Measurements from ENCODE around the gene OSM. TPM values are rescaled to one million over a fixed set of nuclear protein-coding genes. Genes with fewer than 3 reads are reported as not detected.
A peak's percentile ranks its signal among the peaks of the same experiment; 100 is the strongest.

OSM gene
- total RNA-seq, 1 experiment from 2014 or later, result not detected

DNA sequence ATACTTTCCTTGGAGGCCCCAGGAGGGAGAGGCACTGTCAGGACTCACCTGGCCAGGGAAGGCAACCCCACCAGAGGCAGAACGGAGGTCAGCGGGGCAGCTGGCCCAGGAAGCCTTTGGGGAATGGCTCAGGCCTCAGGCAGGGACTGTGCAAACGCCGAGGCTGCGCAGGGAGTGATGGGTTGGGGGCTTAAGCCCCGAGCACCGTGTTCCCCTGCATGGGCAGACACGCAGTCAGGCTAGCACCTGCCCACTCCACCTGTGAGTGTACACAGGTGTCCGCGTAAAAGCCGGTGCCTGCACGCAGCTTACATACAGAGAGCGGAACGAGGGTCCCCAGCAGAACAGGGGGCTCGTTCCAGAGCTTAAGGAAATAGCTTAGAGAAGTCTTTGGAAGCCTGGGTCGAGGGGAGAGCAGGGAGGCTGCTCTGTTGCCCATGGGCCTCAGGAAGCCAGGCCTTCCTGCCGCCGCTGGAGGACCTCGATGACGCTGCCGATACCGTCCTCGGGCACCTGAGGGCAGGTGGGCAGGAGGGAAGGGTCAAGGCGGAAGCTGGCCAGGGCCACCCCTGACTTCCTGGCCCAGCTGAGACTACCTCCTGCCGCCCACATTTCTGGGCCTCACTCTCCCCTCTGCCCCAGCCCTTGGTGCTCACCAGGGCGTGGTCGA, 18.7 kb upstream of the OSM start:
- no peak for DNase-seq (ENCODE audit: low read depth)

DNA sequence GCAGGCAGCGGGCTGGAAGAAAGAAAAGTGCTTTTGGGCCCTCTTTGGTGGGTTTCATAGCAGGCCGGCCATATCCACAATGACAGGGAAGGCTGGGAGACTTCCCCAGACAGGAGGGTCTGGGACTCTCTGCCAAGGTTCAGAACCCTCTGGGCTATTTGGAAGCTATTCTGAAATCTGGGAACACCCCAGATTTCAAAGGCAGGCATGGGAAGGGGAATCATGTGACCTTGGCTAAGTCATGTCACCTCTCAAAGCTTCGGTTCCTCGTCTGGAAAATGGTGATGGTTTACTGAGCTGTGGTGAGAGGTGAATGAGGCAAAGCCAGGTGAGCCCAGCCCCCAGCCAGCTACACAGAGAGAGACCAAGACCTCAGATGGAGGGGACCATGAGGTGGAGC, 18.0 kb upstream of the OSM start:
- no peak for DNase-seq (ENCODE audit: low read depth)

DNA sequence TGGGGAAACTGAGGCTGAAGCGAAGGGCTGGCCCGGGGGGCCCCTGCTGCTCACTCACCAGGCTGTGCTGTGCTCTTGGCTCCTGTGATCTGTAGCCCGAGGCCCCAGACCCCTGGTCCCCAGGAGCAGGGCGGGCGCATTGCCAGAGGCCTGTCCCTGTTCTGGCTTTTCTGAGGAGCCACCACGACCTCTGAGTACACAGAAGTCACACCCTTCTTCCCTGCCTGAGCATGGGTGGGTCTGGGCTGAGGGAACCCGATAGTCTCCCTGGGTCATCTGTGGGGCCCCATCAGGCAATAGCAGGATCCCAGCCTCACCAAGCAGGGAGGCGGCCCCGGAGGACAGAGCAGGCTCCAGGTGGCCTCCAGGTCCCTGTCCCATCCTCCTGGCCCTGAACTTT, 17.5 kb upstream of the OSM start:
- DNase-seq (ENCODE audit: low read depth), result no peak

DNA sequence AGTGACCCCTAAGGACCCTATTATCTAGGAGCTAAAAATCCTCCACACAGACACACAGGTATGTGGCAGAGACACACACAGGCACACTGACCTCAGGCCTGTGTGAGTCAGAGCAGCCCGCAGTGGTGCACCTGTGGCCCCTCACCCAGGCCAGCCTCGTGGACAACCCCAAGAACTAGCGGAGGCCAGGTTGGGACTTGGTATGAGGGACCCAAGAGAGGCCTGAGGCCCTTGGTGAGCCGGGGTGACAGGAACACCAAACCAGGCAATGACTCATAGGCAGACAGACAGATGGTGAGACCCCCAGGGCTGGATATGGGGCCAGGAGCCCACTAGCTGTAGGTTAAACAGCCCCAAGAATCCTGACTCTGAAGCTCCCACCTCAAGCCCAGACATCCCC, 16.7 kb upstream of the OSM start:
- DNase-seq (ENCODE audit: low read depth), result no peak

DNA sequence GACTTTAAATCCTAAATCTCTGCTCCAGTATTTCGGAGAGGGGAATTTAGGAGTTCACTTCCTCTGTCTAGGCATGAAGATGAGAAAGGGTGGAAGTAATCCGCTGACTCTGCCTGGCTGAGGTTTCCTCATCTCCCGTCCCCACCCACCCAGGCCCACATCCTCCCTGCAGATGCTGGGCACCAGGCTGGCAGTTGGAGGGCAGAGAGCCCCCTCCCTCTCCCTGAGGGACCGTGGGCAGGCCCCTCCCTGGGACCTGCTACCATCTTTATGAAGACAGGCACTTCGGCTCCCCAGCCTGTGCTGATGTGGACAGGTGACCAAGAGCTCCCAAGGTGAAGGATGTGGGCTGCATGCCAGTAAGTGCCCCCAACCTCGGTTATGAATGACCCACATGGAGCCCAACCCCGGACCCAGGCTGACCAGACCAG, 16.0 kb upstream of the OSM start:
- DNase-seq (ENCODE audit: low read depth), result no peak

DNA sequence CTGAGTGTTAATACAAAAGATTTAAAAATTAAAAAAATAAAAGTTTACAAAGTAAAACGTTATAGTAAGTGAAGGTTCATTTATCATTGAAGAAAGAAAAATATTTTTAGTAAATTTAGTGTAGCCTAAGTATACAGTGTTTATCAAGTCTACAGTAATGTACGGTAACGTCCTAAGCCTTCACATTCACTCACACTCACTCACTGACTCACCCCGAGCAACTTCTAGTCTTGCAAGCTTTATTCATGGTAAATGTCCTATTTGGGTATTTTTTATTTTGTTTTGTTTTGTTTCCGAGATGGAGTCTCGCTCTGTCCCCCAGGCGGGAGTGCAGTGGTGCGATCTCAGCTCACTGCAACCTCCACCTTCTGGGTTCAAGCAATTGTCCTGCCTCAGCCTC, 13.9 kb upstream of the OSM start:
- DNase-seq (ENCODE audit: low read depth), result no peak

DNA sequence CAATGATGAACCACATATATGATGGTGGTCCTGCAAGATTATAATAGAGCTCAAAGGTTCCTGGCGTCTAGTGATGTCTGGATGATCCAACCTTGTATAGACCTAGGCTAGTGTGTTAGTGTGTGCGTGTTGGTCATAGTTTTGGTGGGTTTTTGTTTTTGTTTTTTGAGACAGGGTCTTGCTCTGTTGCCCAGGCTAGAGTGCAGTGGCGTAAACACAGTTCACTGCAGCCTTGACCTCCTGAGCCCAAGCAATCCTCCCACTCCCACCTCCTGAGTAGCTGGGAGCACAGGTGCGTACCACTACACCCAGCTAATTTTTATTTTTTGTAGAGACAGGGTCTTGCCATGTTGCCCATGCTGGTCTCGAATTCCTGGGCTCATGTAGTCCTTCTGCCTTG, 13.3 kb upstream of the OSM start:
- no peak for DNase-seq (ENCODE audit: low read depth)

DNA sequence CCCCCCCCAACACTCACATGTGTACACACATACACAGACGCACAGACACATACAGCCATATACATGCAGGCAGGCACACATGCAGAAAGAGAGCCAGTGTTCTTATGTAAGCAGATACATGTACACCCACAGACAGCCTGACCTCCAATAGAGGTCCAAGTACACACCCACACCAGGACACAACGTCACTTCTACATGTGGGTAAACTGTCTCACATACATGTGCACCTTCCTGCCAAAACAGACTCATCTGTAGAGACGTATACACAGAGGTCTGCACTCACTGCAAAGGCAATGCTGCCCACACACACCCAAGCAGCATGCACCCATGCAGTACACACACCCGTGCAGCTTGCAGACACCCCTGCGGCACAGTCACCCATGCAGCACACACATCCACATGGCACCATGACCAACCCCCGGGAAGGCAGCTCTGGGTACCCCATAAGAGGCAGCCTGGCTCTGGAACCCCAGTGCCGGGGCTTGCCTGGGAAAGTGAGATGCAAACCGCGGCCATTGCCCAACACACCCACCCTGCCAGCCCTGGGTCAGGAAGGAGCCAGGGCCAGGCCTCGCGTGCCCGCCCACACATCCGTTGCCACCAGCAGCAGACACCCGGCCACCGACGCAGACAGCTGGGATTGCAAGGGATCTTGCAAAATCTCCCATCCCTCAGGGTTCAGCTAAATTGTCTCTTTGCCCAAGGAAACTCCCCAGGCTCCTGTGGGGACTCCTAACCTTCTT, 12.6 kb upstream of the OSM start:
- no peak for DNase-seq (ENCODE audit: low read depth)

DNA sequence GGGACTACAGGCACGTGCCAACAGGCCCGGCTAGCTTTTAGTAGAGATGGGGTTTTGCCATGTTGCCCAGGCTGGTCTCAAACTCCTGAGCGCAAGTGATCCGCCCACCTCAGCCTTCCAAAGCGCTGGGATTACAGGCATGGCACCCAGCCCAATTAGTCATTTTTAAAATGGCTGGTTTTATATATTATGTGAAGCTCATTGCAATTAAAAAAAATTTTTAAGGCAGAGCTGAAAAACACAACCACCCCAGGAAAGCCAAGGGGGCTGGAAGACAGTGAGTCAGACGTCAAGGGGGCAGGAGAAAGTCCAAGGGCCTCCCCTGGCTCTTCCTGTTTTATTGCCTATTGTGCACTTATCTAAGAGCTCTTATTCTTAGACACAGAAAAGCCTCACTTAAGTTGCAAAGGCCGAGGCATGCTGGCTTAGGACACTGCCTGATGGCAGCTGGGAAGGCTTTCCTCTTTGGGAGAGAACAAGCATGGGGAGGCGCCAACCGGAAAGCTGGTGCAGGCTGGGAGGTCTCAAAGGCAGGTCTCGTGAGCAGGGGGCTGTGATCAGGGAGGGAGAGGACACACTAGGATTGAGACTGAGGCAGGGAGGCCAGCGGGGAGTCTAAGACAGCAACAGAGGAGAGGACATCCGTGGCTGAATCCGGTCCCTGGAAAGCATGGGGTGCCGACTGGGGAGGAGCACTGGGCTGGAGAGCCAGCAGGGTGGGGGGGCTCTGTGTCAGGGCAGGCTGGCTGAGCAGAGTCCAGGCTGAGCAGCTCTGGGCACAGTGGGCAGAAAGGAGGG, 11.1 kb upstream of the OSM start:
- DNase-seq (ENCODE audit: low read depth), result peak; percentile 92

DNA sequence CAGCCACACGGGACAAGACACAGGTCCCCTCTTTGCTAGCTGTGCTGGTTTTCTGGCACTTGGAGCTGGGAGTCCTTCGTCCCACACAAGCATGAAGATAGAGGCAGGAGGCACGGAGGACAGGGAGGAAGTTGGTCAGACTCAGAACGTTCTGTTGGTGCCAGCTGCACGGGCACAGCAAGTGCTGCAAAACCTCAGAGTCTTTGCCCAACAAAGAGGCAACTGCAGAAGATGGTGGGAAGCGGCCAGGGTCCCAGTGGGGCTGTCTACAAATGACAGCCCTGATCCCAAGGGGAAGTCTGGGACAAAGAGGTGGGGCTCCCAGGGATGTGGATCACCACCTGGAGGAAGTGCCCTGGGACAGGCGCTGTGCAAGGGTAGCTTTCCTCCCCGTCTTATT, 9.4 kb upstream of the OSM start:
- DNase-seq (ENCODE audit: low read depth), result no peak

DNA sequence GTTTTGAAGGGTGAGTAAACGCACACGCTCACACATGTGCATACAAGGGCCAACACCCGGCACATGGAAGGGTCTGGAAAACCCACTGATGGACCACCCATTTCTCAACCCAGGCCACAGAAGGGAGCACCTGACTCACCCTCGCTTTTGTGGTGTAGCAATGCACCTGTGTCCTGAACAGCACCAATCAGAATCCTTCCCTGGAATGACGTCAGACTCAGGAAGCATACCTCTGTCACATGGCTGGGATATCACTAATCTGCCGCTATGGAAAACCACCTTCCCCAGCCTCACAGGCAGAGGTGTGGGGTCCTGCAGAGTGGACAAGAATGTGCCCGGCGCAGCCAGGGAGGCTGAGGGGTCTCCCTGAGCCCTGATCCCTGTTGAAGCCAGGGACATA, 9.0 kb upstream of the OSM start:
- no peak for DNase-seq (ENCODE audit: low read depth)

DNA sequence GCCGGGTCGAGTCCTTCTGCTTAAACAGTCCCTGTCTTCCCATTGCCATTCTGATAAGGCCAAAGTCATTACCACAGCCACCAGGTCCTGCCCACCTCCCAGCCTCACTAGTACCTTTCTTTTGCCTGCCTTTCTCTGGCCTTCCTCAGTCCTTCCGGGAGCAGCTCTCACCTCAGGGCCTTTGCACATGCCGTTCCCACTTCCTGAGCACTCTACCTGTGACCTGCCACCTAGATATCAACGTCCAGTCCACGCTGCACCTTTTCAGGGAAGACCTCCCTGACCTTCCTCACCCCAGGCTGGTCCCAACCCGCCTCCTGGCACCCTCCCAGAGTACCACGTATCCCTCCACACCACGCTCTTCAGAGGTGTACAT, 7.8 kb upstream of the OSM start:
- DNase-seq (ENCODE audit: low read depth), result no peak

DNA sequence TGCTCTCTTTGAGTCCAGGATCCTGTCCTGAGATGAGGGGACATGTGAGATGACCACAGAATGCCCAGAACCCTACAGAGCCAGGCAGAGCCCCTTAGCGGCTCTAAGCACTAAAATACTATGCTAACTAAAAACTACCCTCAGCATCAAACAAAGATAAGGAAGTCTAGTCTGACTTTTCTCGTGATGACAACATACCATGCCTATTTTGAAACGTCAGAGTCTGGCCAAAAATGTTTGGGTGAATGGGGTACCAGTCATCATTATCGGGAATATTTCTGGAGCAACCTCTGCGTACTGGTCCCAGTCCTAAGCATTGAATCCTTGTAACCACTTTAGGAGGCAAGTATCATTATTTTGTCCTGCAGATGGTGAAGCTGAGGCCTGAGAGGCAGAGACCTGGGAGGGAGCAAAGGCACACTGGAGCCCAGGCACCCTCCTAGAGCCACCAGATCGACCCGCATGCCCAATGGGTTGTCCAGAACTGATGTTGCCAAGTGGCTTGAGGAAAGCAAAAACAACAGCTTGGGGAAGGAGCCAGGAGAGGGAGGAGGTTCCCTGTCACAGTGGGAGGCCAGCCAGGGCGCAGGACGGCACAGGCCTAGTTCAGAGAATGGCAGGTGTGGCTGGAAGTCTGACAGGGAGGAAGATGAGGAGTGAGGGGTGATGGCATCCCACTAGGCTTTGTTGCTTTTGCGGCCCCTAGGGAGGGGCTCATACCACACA, 7.2 kb upstream of the OSM start:
- no peak for DNase-seq (ENCODE audit: low read depth)

DNA sequence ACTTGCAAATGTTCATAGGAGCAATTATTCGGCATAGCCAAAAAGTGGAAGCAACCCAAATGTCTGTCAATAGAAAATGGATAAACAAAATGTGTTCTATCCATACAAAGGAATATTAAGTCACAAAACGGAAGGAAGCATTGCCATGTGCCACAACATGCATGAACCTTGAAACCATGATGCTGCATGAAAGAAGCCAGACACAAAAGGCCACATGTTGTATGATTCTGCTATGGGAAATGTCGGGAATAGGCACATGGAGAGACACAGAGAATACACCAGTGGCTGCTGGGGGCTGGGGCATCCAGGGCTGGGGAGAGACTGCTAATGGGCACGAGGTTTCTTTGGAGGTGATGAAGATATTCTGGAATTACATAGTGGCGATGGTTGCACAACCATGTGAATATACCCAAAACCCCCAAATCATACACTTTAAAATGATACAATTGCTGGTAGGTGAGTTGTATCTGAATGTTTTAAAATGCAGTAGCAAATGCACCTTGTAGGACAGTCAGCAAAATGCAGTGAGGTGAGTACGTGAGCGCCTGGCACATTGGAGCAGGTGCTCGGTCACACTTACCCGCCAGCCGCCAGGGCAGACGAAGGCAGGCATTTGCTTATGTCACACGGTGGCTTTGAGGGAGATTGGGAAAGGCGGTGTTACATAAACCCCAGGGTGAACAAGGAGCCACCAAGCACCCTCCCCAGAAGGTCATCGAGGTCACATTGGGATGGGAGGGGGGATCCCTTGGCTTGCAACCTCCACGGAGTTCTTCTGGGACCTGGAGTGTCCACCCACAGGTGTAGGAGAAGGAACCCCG, 6.3 kb upstream of the OSM start:
- no peak for DNase-seq (ENCODE audit: low read depth)

DNA sequence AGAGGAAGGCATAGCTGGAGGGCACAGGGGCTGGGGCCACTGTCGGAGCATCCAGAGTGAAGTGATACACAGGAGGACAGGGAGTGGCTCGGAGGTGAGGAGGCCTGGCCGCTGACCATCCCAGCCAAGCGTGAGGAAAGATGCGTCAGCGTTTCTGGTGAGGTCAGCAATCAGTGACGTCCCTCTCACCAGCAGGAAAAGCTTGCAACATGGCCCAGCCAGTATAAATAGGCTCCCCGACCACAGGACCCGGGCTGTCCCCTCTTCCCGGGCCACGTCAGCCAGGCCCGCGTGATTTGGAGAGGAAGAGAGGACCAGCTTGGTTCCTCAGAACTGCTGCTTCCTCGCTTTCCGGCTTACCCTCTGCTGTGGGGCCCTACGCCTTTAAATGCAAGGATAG, 4.2 kb upstream of the OSM start:
- DNase-seq (ENCODE audit: low read depth), result peak; percentile 47

DNA sequence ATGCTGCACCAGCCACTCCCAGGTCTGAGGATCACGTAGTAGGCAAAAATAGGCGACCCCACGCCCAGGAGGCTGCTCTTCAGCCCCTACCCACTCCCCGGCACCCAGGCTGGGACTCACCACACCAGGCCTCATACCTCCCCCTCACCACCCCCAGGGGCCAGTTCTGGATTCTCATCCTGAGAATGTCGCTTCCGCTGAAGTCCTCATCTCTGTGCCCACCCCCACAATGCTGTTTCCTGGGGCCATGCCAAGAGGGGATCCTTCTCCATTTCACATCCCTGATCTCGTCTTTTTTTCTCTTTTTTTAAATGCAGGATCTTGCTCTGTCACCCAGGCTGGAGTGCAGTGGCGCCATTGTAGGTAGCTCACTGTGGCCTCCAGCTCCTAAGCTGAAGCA, 1.7 kb upstream of the OSM start:
- DNase-seq (ENCODE audit: low read depth), result no peak

DNA sequence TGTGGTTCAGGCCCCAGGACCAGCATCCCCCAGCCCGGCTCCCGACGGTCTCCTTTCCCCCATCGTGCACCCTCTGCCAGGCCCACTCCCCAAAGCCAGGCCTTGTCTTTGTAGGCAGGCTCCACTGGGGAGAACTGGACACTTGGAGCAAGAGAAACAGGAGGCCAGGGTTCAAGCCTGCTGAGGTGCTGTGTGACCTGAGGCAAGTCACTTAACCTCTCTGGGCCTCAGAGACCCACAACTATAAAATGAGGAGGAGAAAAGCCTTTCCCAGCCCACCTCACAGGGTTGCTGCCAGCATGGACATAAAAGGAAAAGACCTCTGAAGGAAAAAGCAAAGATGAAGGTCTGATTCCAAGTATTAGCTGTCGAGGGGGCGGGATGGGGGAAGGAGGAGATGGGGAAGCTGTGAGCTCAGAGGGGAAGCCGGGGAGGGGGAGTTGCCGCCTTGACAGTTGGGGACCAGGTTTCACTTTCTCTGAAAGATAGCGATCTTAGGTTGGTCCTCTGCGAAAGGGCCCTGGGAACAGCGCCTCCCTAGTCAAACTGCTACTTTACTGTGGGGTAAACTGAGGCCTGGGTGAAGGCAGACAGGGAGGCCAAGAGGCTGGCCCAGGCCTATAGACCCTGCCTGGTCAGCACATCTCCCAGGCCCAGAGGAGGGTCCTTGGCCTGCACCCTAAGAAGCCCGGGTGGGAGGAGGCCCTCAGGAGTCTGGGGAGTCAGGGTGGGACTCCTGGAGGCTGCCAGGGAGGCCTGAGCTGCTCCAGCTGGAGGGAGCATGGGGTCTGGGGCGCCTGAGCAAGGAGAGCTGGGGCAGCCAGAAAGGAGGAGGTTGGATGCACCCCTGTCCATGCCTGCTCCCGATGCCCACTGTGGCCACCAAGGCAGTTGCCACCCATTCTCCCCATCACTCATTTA, 991 bp upstream of the OSM start:
- DNase-seq (ENCODE audit: low read depth), result no peak

DNA sequence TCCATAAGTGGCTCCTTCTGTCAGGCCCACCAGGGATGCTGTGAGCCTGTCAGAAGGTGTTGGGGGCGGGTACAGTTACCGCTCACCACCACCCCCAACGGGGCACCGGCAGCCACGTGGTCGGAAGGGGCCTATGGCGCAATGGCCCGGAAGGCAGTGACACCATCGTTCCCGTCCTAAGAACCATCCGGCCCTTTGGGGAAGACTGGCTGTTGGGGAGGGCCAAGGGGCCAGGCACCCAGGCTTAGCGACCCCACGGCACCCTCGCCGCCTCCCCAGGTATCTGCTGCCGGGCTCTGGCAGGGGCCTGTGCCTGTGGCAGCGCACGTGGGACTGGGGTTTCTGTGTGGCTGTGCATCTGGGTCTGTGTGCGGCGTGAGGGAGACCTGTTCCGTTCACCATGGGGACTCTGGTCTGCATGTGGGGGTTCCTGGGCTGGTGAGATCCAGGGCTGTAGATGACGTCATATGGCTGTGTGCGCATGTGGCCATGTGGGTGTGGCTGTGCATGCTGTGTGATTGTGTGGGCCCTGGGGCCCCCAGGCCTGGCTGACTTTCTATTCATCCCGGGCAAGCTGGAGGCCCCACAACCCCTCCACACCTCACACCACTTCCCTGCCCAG, 717 bp downstream of the OSM start:
- no peak for DNase-seq (ENCODE audit: low read depth)

DNA sequence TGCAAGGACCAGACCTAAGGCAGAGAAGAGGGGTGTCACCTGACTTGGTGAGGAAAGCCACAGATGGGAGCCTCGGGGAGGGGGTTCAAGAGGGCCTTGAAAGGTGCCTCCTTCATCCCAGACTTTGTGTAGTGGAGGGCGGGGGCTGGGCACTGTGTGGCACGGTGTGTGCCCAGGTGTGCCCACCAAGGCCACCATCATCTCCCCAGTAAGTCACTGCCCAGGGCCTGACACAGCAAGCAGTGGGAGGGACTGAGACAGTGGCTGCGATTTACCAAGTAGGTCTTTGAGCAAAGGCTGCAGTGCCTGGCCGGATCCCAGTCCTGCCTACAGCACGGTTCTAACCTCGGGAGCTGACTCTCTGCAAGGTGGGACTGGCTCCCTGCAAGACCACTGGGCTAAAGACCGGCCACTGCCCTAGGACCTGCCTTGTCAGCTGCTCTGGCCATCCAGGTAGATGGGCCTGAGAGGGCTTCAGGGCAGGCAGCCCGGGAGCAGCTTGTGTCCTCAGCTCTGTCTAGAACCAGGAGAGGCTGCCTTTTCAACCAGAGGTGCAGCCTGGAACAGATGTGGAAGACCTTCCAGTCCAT, 1.4 kb downstream of the OSM start:
- DNase-seq (ENCODE audit: low read depth), result no peak
